Chondrocyte (in vitro differentiated cells): ENCODE results near the gene ZNF775. TPM values are rescaled to one million over a fixed set of nuclear protein-coding genes. Genes with fewer than 3 reads are reported as not detected.

ENCODE experiments used
- DNase-seq: peaks from one replicate; pipeline ENCODE4 v3.0.0; 2021; ENCODE audit warnings: mixed read lengths, low spot score
- H3K27ac Mint-ChIP-seq: one replicate; pipeline ENCODE4 v1.8.0; 2021; ENCODE audit warnings: mild to moderate bottlenecking, moderate library complexity, mixed read lengths; ENCODE audit not compliant: unreplicated experiment
- H3K27me3 Mint-ChIP-seq: 2 replicates; pipeline ENCODE4 v1.8.0; 2021; ENCODE audit warnings: low read depth, mixed read lengths
- H3K36me3 Mint-ChIP-seq: 2 replicates; pipeline ENCODE4 v1.8.0; 2021; ENCODE audit warnings: low read depth, mixed read lengths
- H3K4me1 Mint-ChIP-seq: 2 replicates; pipeline ENCODE4 v1.8.0; 2021; ENCODE audit warnings: low read depth, mild to moderate bottlenecking, mixed read lengths
- H3K4me3 Mint-ChIP-seq: one replicate; pipeline ENCODE4 v1.8.0; 2021; ENCODE audit warnings: mild to moderate bottlenecking, moderate library complexity, mixed read lengths; ENCODE audit not compliant: unreplicated experiment
- H3K9me3 Mint-ChIP-seq: 2 replicates; pipeline ENCODE4 v1.8.0; 2021; ENCODE audit warnings: low read depth, mixed read lengths
- total RNA-seq: library from RNA; stranded (reverse); gene quantifications from 3 replicates; pipeline ENCODE4 v1.2.1, GENCODE V29; 2021
- TF ChIP-seq, protein P1 (sequence below): fragments of 200-600 bp; sonication (generic); IDR thresholded peaks from 2 replicates; pipeline ENCODE4 v1.5.0; 2021; ENCODE audit warnings: antibody characterized with exemption, mild to moderate bottlenecking, moderate library complexity

The ZNF775 gene
- total RNA-seq, 1 donor from 2014 or later, result 6.0 TPM

DNA sequence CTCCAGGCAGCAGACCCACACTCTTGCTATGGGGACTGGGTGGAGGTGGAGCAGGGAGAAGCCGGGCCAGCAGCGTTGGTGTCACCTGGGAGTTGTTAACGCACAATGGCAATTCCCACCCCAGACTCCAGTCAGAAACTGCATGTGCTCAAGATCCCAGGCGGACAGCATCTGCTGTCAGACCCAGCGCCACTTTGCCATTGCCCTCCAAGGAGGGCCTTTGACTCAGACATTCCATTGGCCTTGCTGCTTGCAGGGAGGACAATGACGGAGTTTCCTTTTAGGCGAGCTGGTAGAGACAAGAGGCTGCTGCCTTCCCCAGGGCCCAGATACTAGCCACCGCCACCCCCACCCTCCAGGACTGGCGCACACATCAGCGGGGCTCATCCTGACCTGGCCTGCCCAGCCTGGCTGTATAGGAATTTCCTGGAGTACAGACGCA lies 34.5 kb downstream of the ZNF775 start:
- TF ChIP-seq, protein P1, sequence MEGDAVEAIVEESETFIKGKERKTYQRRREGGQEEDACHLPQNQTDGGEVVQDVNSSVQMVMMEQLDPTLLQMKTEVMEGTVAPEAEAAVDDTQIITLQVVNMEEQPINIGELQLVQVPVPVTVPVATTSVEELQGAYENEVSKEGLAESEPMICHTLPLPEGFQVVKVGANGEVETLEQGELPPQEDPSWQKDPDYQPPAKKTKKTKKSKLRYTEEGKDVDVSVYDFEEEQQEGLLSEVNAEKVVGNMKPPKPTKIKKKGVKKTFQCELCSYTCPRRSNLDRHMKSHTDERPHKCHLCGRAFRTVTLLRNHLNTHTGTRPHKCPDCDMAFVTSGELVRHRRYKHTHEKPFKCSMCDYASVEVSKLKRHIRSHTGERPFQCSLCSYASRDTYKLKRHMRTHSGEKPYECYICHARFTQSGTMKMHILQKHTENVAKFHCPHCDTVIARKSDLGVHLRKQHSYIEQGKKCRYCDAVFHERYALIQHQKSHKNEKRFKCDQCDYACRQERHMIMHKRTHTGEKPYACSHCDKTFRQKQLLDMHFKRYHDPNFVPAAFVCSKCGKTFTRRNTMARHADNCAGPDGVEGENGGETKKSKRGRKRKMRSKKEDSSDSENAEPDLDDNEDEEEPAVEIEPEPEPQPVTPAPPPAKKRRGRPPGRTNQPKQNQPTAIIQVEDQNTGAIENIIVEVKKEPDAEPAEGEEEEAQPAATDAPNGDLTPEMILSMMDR, result no peak
- no peak overlapping the region for H3K4me3 Mint-ChIP-seq
- DNase-seq, result peak; percentile 52
- no peaks in the 10 kb centered on the region for H3K4me1 Mint-ChIP-seq
- no peaks in the 10 kb centered on the region for H3K36me3 Mint-ChIP-seq
- H3K27me3 Mint-ChIP-seq, result no peaks in the 10 kb centered on the region
- no peaks in the 10 kb centered on the region for H3K9me3 Mint-ChIP-seq
- H3K27ac Mint-ChIP-seq, result no peak overlapping the region

- peaks cover 2% of the 10 kb centered on the region for H3K27me3 Mint-ChIP-seq
- H3K36me3 Mint-ChIP-seq, result no peaks in the 10 kb centered on the region
- H3K27ac Mint-ChIP-seq, result no peak overlapping the region
- TF ChIP-seq, protein P1, result no peak
- DNase-seq, result peak; percentile 71
- H3K4me3 Mint-ChIP-seq, result no peak overlapping the region
- H3K4me1 Mint-ChIP-seq, result no peaks in the 10 kb centered on the region
- no peaks in the 10 kb centered on the region for H3K9me3 Mint-ChIP-seq
Observed at GRCh38 chr7:150415161-150416153, 36.3 kb downstream of the ZNF775 start.

- H3K9me3 Mint-ChIP-seq, result no peaks in the 10 kb centered on the region
- no peak overlapping the region for H3K4me3 Mint-ChIP-seq
- TF ChIP-seq, protein P1, result no peak
- DNase-seq, result peak; percentile 44
- peaks cover 5% of the 10 kb centered on the region for H3K4me1 Mint-ChIP-seq
- H3K27ac Mint-ChIP-seq, result no peak overlapping the region
- peaks cover 5% of the 10 kb centered on the region for H3K27me3 Mint-ChIP-seq
- no peaks in the 10 kb centered on the region for H3K36me3 Mint-ChIP-seq
Observed at GRCh38 chr7:150417239-150417638, 38.1 kb downstream of the ZNF775 start.

DNA sequence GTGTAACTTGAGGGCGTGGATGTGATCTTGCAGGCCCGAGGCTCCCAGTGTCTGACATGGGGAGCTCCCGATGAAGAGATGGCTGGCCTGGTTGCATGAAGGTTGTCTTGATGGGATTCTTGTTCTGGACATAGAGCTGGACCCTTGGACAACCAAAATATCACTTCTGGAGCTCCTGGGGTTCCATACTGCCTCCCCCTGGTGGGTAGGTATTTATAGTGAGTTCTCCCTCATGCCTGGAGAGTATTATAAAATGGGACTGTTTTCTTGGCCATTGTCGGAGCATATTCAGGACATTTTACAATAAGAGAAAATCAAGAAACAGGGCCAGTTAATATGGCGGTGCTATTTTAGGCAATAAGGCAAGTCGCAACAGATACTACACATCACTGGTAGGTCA lies 38.7 kb downstream of the ZNF775 start:
- TF ChIP-seq, protein P1, result peak; percentile 34
- H3K27me3 Mint-ChIP-seq, result peaks cover 5% of the 10 kb centered on the region
- no peak for DNase-seq
- H3K27ac Mint-ChIP-seq, result no peak overlapping the region
- H3K9me3 Mint-ChIP-seq, result no peaks in the 10 kb centered on the region
- peaks cover 5% of the 10 kb centered on the region for H3K4me1 Mint-ChIP-seq
- H3K36me3 Mint-ChIP-seq, result no peaks in the 10 kb centered on the region
- H3K4me3 Mint-ChIP-seq, result no peak overlapping the region

DNA sequence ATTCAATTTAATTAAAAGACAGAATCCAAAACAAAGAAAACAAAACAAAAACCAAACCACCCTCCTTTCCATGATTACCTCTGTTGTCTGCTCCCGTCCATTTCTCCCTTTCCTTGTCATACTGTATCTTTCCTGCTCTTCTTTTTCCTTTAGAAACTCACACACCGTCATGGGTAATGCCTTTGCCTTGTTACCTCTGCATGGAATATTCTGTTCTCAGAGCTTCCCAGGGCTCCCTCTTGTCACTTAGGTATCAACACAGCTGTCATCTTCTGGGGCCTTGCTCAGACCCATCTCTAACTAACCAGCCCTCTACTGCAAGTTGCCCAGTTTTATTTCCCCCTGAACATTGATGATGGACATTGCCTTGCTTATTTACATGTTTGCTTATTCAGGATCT lies 41.1 kb downstream of the ZNF775 start:
- TF ChIP-seq, protein P1, result no peak
- H3K9me3 Mint-ChIP-seq, result no peaks in the 10 kb centered on the region
- no peak for DNase-seq
- H3K27me3 Mint-ChIP-seq, result peaks cover 5% of the 10 kb centered on the region
- H3K4me3 Mint-ChIP-seq, result no peak overlapping the region
- H3K36me3 Mint-ChIP-seq, result no peaks in the 10 kb centered on the region
- H3K4me1 Mint-ChIP-seq, result peaks cover 5% of the 10 kb centered on the region
- H3K27ac Mint-ChIP-seq, result no peak overlapping the region
